Hematopoietic multipotent progenitor cell treated with erythropoietin and hydrocortisone succinate and interleukin-3 and kit ligand, for 17 days (in vitro differentiated cells): ENCODE results near the gene ZNF100.
"Not testable (repeated sequence)": the region's sequence is repeated elsewhere in the genome, so short reads cannot be mapped to it uniquely, and the experiment has no call there.

ENCODE experiments used
- DNase-seq: peaks from one replicate; pipeline ENCODE4 v3.0.0-alpha.2; 2015; ENCODE audit warnings: low spot score

The ZNF100 gene

GRCh38 chr19:21767065-21767800, at the start of gene ZNF100:
TSS of gene ZNF100 (minus strand) at chr19:21767579. CDS start at chr19:21767429, 150 bp downstream.
- DNase-seq, result peak; percentile 82

- DNase-seq, result no peak
Measured at GRCh38 chr19:21812448-21812847, 45.1 kb upstream of the ZNF100 start.

GRCh38 chr19:21808400-21809000, 41.1 kb upstream of the ZNF100 start:
- DNase-seq, result not testable (repeated sequence)

GRCh38 chr19:21789466-21790085, 22.2 kb upstream of the ZNF100 start:
- no peak for DNase-seq

GRCh38 chr19:21786936-21787335, 19.6 kb upstream of the ZNF100 start:
- DNase-seq, result no peak

GRCh38 chr19:21775792-21776191, 8.4 kb upstream of the ZNF100 start:
- DNase-seq, result not testable (repeated sequence)

GRCh38 chr19:21766705-21767064, 694 bp downstream of the ZNF100 start:
- DNase-seq, result not testable (repeated sequence)

GRCh38 chr19:21765151-21765550, 2.2 kb downstream of the ZNF100 start:
- DNase-seq, result no peak

- DNase-seq, result not testable (repeated sequence)
Measured at GRCh38 chr19:21761547-21761946, 5.8 kb downstream of the ZNF100 start.

GRCh38 chr19:21758296-21758695, 9.1 kb downstream of the ZNF100 start:
- DNase-seq, result no peak

GRCh38 chr19:21755555-21755954, 11.8 kb downstream of the ZNF100 start:
- not testable (repeated sequence) for DNase-seq

GRCh38 chr19:21751384-21751783, 16.0 kb downstream of the ZNF100 start:
- no peak for DNase-seq

GRCh38 chr19:21750586-21751128, 16.7 kb downstream of the ZNF100 start:
- DNase-seq, result no peak

GRCh38 chr19:21749090-21749489, 18.3 kb downstream of the ZNF100 start:
- DNase-seq, result no peak

GRCh38 chr19:21748088-21748487, 19.3 kb downstream of the ZNF100 start:
- no peak for DNase-seq

- no peak for DNase-seq
Measured at GRCh38 chr19:21740559-21740958, 26.8 kb downstream of the ZNF100 start.

- DNase-seq, result not testable (repeated sequence)
Measured at GRCh38 chr19:21726942-21727747, 40.2 kb downstream of the ZNF100 start.

GRCh38 chr19:21713761-21714160, 53.6 kb downstream of the ZNF100 start:
- DNase-seq, result no peak

GRCh38 chr19:21709464-21709863, 57.9 kb downstream of the ZNF100 start:
- no peak for DNase-seq

- not testable (repeated sequence) for DNase-seq
Measured at GRCh38 chr19:21707878-21708277, 59.5 kb downstream of the ZNF100 start.

- DNase-seq, result no peak
Measured at GRCh38 chr19:21707065-21707464, 60.3 kb downstream of the ZNF100 start.

GRCh38 chr19:21705393-21705792, 62.0 kb downstream of the ZNF100 start:
- no peak for DNase-seq
